HG02970 (cell line): ENCODE data around the gene PLA2G4A.

Source experiments
- ATAC-seq: cut with Tn5 transposase; IDR thresholded peaks from one replicate; pipeline ENCODE4 v1.9.1; 2021; ENCODE audit warnings: mild to moderate bottlenecking, moderate library complexity, moderate number of reproducible peaks; ENCODE audit not compliant: unreplicated experiment, low FRiP score

PLA2G4A gene

GRCh38 chr1:186829686-186830587, 1.2 kb downstream of the PLA2G4A start:
- no peak for ATAC-seq

- ATAC-seq: no peak
Measured at GRCh38 chr1:186831168-186831567, 2.4 kb downstream of the PLA2G4A start.

- no peak for ATAC-seq
Measured at GRCh38 chr1:186834399-186834958, 5.7 kb downstream of the PLA2G4A start.

- no peak for ATAC-seq
Measured at GRCh38 chr1:186835448-186835847, 6.7 kb downstream of the PLA2G4A start.

- no peak for ATAC-seq
Measured at GRCh38 chr1:186837806-186838205, 9.1 kb downstream of the PLA2G4A start.

GRCh38 chr1:186838380-186839040, 9.8 kb downstream of the PLA2G4A start:
- no peak for ATAC-seq

GRCh38 chr1:186839041-186839400, 10.3 kb downstream of the PLA2G4A start:
- ATAC-seq: no peak

GRCh38 chr1:186841599-186841998, 12.8 kb downstream of the PLA2G4A start:
- ATAC-seq: no peak

GRCh38 chr1:186842547-186842946, 13.8 kb downstream of the PLA2G4A start:
- ATAC-seq: no peak

GRCh38 chr1:186843226-186843625, 14.5 kb downstream of the PLA2G4A start:
- ATAC-seq: no peak

- ATAC-seq: no peak
Measured at GRCh38 chr1:186843931-186844330, 15.2 kb downstream of the PLA2G4A start.

- ATAC-seq: no peak
Measured at GRCh38 chr1:186845576-186846210, 16.9 kb downstream of the PLA2G4A start.

GRCh38 chr1:186848509-186849130, 19.9 kb downstream of the PLA2G4A start:
- ATAC-seq: no peak

- peak; percentile 90 for ATAC-seq
Measured at GRCh38 chr1:186849271-186849671, 20.5 kb downstream of the PLA2G4A start.

GRCh38 chr1:186849826-186850225, 21.1 kb downstream of the PLA2G4A start:
- ATAC-seq: no peak

GRCh38 chr1:186854102-186854501, 25.4 kb downstream of the PLA2G4A start:
- no peak for ATAC-seq

GRCh38 chr1:186858923-186859322, 30.2 kb downstream of the PLA2G4A start:
- ATAC-seq: no peak

GRCh38 chr1:186859995-186860394, 31.2 kb downstream of the PLA2G4A start:
- ATAC-seq: no peak

GRCh38 chr1:186864296-186864695, 35.5 kb downstream of the PLA2G4A start:
- ATAC-seq: no peak

GRCh38 chr1:186865253-186865652, 36.5 kb downstream of the PLA2G4A start:
- peak; percentile 92 for ATAC-seq

GRCh38 chr1:186865857-186866256, 37.1 kb downstream of the PLA2G4A start:
- ATAC-seq: no peak
